Stimulated activated CD4-positive, alpha-beta T cell treated with anti-CD3 and anti-CD28 coated beads, Interleukin-1b, Interleukin-23, amount 100 ng/mL, for 4 hours (primary cell): ENCODE data around the gene TUBA4B.
"Not testable (repeated sequence)": the region's sequence is repeated elsewhere in the genome, so short reads cannot be mapped to it uniquely, and the experiment has no call there.

Experiments
- DNase-seq, 2 donors: peaks; one replicate each; pipeline ENCODE4 v3.0.0-alpha.2; 2020; ENCODE audit warnings: low read depth in 2 of 2

TUBA4B gene

GRCh38 chr2:219274361-219274921, 21.4 kb downstream of the TUBA4B start:
- DNase-seq: no peak

- DNase-seq: peak; percentile 62 to 70
Measured at GRCh38 chr2:219277703-219278654, 24.9 kb downstream of the TUBA4B start.

- DNase-seq: no peak
Measured at GRCh38 chr2:219278655-219279150, 25.7 kb downstream of the TUBA4B start.

GRCh38 chr2:219279151-219279915, 26.3 kb downstream of the TUBA4B start, which contains the start of gene DNAJB2:
Gene DNAJB2, plus strand, starts transcription at chr2:219279366. Its CDS starts 468 bp downstream, at chr2:219279834.
- peak; percentile 98 for DNase-seq

GRCh38 chr2:219279916-219280516, 27.0 kb downstream of the TUBA4B start:
- DNase-seq: no peak

GRCh38 chr2:219280651-219281050, 27.6 kb downstream of the TUBA4B start:
- DNase-seq: no peak

- no peak for DNase-seq
Measured at GRCh38 chr2:219281588-219281987, 28.5 kb downstream of the TUBA4B start.

- no peak for DNase-seq
Measured at GRCh38 chr2:219282375-219282774, 29.3 kb downstream of the TUBA4B start.

GRCh38 chr2:219282943-219283581, 30.0 kb downstream of the TUBA4B start:
- no peak for DNase-seq

GRCh38 chr2:219284501-219285372, 31.7 kb downstream of the TUBA4B start:
- no peak for DNase-seq

GRCh38 chr2:219285373-219285735, 32.3 kb downstream of the TUBA4B start:
- no peak for DNase-seq

- DNase-seq: no peak
Measured at GRCh38 chr2:219285894-219286425, 32.9 kb downstream of the TUBA4B start.

- DNase-seq: no peak
Measured at GRCh38 chr2:219286436-219287115, 33.5 kb downstream of the TUBA4B start.

GRCh38 chr2:219287116-219287440, 34.0 kb downstream of the TUBA4B start:
- DNase-seq: not testable (repeated sequence)

GRCh38 chr2:219287580-219288265, 34.7 kb downstream of the TUBA4B start:
- no peak for DNase-seq

- DNase-seq: no peak
Measured at GRCh38 chr2:219289195-219289536, 36.1 kb downstream of the TUBA4B start.

- DNase-seq: no peak
Measured at GRCh38 chr2:219289537-219290361, 36.7 kb downstream of the TUBA4B start.
